Stimulated activated CD4-positive, alpha-beta T cell treated with anti-CD3 and anti-CD28 coated beads, Interleukin-2, amount 100 ng/mL, for 48 hours (primary cell): ENCODE results near the gene COL13A1.

Experiments used
- DNase-seq, 2 donors: peaks; one replicate each; pipeline ENCODE4 v3.0.0-alpha.2; 2020

The COL13A1 gene

DNA sequence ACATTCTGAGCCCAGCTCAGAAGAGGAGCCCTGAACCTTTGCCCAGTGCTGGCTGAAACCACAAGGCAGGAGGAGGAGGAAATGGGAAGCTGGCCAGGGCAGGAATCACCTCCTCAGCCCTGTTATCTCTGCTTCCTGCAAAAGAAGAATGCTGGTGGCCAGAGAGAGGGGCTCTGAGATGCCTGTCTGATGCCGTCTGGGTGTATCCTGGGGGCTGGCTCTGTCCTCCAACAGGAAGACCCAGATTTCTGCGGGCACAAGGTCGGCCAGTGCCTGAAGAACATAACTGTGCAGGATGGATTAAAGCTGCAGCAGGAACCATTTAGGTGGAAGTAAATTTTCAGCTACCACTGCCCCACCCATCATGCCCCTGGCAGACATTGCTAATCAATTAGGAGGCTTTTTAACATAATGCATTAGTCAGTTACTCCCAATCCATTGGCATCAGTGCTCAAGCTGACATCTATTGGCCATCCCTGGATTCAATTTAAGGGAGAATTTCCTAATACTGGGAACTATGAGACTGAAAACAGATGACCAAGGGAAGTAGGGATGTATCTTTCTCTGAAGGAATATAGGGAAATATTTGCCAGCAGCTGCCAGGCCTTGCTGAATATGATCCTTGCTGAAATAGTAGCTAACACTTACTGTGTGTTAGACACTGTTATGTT, 67.7 kb downstream of the COL13A1 start:
- DNase-seq: no peak

DNA sequence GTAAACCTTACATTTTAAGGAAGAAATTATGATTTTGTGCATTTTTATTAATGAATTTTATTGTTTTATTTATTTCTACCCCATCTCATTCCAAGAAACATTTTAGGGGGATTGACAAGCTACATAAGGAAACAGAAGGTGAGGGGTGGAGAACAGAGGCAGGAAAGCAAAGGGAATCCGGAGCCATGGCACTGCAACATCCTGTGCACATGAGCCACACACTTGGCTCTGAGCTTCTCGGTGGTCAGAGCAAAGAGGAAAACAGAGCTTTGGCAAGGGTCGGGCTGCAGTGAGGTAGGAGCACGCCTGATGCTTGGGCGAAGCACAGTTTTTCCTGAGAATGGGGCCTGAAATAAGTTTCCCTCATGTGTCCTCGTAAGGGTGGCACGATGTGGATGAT, 68.9 kb downstream of the COL13A1 start:
- no peak for DNase-seq

DNA sequence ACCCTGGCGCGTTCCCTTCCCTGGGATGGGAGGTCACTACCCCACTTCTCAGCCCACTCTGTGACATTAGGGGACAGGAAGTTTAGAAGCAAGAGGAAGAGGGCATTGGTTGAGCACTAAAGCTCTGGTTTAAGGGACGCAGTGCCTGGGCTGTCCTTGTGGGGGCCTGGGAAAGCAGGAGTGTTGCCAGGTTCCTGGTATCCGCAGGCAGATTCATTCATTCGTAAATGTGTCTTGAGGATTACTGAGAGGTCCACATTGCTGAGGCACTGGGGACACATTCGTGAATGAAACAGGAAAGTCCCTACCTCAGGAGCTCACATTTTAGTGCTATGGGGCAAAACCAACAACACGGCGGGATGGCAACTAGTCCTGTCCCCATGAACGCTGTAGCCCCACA, 69.4 kb downstream of the COL13A1 start:
- DNase-seq: no peak

DNA sequence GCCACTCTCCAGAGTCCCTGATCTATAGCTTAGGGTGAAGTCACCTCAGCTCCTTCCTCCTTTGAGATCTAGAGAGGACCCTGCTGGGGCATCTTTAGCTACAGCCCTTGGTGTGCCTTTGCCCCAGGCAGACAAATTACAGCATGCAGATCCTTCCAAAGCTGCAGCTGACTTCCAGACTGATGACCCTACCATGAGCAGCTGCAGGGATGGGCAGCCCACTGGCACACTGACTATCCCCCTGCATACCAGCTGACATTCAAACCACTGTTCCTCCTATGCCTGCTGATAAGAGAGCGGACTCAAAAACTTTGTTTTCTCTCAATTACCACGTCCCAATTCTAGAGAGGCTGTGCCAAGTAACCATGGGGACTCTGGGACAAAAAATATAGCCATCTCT, 70.6 kb downstream of the COL13A1 start:
- DNase-seq: no peak

DNA sequence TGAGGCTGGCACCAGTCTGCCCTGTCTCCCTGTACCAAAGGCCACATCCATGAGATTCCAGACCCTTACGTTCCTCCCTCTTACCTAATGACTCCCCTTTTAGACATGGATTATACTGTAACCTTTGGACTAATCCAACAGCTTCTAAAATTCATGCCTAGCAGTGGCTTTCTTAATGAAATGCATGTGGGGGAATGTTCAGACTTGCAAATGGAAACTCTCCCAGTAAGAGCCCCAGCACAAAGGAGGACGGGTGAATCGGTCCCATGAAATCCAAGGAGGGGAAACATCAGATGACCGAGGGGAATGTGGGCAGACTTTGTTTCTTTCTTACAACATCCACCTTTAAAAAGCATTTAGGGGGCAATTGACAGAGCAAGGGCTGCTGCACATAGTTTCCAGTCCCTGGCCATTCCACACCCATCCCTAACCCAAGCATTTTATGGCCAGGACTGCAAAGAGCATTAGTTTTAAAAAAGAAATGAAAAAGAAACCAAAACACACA, 71.5 kb downstream of the COL13A1 start:
- DNase-seq: no peak

DNA sequence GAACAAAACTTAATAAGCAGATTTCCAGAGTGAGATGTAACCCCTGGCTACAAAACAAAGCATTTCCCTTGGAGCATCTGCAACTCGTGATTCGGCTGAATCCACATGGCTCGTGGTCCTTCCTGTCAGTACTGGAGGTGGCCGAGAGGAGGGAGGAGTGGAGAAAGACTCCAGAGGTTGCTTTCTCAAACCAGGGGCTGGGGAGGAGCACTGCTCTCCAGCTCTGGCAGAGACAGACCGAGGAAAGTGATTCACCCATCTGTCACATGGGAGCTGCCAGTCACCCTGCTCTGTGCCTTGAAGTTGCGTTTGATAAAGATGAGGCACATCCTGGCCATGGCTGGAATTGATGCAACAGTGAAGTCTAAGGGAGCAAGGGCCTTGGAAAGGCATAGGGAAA, 72.7 kb downstream of the COL13A1 start:
- DNase-seq: no peak

DNA sequence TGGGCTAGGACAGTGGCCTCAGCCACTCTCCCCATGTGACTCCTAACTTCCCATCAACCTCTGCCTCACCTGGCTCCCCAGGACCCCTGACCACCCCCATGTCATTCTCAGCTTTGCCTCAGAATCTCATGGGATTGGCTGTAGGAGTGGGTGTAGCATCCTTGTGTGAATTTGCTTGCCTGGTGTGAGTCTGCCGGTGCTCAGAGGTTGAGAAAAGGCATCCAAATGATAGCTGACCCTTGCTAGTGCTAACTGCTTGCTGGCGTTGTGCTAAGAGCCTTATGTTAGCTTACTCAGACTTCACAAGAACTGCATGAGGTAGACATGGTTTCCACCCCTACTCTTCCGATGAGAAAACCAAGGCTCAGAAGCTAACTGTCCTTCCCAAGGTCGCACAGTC, 74.2 kb downstream of the COL13A1 start:
- no peak for DNase-seq

DNA sequence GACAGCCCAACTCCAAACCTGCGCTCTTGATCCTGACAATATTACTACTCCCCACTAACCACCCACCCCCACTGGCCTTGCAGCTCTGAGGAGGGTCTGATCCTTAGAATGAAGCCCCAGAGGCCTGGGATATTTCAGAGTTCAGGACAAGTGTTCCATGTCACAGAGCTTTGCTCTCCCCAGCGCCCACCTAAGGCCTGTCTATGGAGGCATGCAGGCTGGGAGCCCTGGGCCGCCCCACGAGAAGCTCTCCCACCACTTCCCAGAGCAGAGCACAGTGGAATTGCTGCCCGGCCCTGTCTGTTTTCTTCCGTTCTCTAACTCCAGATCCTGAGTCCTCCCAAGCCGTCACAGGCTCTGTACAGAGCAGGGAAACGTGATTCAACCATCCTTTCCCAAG, 74.6 kb downstream of the COL13A1 start:
- no peak for DNase-seq

DNA sequence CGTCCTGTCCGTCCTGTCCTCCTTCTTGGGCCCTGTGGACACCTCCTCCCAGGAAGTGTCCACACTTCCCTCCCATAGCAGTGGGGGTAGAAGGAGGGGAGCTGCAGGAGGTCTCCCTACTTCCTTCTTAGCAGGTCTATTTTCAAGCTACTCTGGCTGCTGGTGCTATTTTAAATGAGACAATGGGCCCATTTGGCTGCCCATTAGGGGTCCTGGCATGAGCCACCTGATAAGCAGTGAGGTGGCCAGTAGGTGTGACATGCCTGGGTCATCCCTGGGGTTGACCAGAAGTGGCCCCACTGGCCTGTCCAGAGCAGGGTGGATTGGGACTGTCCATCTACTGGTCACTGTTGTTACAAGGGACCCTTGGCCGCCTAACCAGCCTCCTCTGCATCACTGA, 75.2 kb downstream of the COL13A1 start:
- DNase-seq: no peak

DNA sequence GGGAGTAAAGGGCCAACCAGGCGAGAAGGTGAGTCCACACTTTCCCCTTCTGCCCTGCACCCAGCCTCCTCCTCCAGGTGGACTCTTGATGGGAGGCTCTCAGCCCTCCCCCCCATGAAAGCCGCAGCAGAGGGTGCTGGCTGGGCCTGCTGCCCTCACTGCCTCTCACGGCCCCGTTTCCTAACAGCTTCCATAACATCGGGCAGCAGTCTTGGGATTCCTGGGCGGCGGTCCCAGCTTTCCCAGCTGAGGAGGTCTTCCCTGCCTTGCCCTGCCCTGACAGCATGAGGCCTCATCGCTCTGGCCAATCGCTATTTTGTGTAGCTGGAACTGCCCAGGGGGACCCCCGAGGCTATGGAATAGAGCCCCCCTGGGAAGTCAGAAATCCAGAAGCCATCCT, 76.3 kb downstream of the COL13A1 start:
- DNase-seq: no peak

DNA sequence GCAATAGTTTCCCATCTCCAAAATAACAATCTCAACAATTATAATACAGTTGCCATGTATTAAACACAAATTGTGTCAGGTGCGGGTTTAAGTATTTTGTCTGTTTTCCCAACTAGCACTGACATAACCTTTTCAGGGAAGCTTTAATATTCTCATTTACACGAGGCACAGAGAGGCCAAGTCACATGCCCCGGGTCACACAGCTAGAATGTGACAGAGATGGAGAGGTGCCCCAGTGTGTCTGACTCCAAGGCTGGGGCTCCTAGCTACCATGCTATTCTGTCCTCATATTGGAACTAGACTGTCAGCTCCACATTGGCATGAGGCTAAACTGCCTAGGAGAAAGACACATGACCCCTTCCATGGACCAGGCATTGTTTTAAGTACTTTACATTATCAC, 77.2 kb downstream of the COL13A1 start:
- no peak for DNase-seq

DNA sequence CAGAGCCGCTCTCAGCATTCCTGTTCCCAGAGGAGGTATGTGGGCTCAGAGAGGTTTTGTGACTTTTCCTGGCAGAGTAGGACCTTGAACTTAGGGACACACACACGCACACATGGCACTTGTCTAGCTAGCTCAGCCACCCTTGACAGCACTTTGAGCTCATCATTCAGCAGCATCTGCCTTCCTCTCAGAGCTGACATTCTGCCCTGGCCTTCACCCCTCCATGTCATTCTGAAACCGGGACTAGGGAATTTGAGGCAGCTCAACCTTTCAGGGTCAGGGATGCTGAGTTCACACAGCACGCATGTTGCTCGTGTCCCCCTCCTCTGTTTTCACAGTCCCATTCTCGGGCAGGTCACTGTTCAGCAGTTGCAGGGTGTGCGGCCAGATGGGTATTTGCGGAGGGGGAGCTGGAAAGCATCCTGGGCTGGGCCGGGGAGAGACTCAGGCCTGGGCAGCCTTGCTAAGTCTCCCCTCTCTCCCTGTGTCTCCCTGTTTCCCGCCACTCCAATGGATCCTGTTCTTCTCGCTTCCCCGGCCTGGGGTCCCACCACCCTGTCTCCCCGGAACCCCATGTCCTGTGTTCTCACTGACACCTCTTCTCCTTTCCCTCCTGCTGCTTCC, 78.0 kb downstream of the COL13A1 start:
- no peak for DNase-seq

DNA sequence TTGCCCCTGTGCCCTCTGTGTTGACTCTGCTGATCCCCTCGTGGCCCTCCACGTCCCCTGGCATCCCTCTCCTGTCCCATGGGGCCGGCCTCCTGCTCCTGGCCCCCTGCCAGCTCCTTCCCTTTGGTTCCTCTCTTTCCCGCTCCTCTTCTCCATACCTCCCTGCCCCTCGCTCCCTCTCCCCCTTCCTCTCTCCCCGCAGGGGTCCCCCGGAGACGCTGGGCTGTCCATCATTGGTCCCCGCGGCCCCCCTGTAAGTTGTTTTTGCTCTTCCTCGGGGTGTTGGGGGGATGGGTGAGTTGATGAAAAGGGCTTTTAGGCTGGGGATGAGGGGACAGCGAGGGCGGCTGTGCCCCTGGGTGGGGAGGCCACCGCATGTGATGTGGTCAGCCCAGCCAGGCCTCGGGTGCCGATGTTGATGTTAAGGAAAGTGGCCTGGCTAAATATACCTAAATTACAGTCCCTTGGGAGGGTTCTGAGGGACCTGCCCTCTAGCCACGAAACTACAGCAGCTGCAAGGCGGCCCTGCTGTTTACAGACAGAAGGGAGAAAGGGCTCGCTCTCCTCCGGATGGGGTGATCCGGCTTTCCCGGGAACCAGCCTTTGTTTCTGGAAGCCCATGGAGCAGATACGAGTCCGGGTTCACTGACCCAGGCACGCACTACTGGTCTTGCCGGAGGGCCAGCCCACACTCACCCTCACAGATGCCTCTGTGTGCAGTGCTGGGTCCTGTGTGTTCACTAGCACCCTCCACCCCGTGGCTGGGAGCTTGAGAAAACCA, 78.8 kb downstream of the COL13A1 start:
- DNase-seq: no peak

DNA sequence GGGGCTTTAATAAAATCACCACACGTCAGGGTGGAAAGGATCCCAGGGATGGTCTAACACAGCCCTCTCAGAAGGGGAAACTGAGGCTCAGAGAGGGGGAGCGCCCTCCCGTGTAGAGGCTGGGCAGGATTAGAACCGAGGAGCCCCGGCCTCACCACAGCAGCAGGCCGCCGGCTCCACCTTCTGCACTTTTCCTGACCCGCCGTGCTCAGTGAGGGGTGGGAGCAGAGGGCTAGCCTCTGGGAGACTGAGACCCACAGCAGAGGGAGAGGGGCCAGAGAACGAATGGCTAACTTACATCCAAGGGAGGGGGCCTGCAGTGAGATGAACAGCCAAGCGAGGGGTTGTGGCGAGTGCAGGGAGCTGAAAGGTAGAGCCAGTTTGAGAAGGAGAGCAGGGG, 79.5 kb downstream of the COL13A1 start:
- no peak for DNase-seq

DNA sequence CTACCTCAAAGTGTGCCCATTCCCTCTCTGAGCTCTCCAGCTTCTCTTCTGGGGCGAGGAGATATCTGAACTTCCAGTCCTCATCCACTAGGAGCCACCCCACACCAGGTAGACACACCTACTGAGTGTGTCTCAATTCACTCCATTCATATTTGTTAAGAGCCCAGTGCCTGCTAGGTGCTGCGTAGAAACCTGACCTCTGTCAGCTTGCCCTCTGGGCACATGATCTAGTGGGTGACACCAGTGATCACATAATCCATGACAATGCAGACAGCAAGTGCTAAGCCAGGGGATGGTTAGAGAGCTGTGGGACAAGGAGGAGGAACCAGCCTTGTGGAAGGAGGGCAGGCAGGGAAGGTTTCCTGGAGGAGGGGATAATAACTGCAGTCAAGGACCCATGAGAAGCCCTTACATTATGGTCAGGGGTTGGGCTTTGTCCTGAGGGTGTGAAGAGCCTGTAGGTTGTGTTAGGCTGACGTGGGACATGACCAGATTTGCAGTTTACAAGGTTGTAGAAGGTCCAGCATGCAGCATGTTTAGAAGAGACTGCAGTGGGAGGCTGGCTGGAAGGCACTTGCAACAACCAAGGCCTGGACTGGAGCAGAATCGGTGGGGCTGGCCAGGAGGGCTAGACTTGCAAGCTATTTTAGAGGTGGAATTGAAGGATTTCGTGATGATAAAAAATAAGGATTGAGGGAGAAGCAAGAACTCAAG, 81.8 kb downstream of the COL13A1 start:
- DNase-seq: no peak

DNA sequence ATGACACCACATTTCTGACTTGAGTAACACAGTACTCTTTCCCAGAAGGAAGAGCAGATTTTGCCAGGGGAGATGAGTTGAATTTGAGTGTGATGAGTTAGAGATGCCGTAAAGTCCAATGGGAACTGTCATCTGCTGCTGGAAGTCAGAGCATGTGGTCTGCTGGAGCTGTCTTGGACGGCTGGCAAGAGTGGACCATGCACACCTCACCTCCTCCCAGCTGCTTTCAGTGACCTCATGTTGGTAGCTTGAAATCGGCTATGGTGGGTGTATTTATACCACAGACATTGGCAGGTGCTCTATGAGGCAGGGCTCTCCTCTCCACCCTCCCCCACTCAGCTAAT, 82.3 kb downstream of the COL13A1 start:
- DNase-seq: no peak

DNA sequence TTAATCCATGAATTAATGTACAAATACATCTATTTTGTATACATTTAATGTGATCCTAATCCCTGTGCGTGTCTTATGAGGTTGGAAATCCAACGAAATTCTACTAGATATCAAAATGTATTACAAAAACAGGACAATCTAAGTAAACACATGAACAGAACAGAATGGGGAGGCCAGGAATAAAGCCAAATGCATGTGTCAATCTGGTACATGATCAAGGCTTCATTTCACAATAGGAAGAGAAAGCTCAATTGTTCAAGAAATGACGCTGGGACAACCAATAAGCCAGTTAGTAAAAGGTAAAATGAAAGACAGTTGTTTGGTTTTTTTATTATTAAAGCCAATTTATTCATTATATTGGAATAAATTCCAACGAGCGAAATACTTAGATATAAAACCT, 83.0 kb downstream of the COL13A1 start:
- DNase-seq: no peak

DNA sequence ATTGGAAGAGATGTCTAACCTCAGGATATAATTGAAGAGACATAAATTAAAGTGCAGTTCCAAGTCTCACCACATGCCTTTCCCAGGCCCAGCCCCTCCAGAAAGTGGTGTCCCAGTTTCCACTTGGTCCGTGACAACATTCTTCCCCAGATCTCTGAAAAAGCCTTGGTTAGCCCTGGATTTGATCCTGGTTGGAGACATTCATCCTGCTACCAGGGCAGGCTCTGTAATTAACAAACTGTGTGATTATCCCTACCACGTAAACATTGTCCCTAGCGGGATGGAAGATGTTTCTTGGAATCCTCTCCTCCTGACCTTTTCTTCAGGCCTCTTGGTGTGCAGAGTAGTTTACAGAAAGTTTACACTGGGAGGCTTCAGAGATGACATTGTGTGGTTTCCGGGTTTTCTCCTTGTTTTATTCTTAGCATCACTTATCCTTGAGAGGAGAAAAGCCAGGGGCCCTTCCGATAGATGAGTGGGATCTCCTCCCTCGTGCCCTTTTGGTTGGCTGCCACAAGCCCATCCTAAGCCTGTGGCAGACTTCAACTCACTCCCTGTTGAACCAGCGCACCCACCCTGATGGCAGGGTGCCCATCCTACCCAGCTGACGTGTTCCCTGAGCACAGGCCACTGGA, 83.8 kb downstream of the COL13A1 start:
- no peak for DNase-seq

DNA sequence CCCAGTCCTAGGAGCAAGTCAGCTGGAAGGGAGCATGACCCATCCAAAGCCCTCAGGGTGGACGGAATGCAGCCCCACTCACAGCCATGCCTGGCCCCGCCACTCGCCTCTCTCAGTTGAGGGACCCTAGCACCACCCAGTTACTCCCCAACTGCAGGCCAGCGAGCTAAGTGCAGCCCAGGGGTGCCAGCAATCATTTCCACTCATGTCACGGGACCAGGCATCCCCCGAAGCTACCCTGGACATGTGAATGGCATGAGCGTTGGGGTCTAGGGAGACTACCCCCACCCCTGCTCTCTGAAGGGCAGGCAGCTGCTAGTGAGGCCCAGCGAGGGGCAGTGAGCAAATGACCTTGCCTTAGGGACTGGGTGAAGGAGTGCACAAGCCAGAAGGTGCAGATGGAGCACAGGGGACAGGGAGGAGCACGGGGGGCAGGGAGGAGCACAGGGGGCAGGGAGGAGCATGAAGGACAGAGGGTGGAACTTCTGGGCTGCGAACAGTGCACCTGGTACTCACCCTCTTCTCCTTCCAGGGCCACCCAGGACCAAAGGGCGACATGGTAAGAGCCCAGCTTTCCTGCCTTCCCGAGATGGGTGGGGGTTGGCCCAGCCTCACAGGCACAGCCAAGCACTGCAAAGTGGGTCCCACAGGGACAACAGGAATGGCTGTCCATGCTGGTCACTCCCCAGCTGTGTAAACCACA, 87.3 kb downstream of the COL13A1 start:
- no peak for DNase-seq

DNA sequence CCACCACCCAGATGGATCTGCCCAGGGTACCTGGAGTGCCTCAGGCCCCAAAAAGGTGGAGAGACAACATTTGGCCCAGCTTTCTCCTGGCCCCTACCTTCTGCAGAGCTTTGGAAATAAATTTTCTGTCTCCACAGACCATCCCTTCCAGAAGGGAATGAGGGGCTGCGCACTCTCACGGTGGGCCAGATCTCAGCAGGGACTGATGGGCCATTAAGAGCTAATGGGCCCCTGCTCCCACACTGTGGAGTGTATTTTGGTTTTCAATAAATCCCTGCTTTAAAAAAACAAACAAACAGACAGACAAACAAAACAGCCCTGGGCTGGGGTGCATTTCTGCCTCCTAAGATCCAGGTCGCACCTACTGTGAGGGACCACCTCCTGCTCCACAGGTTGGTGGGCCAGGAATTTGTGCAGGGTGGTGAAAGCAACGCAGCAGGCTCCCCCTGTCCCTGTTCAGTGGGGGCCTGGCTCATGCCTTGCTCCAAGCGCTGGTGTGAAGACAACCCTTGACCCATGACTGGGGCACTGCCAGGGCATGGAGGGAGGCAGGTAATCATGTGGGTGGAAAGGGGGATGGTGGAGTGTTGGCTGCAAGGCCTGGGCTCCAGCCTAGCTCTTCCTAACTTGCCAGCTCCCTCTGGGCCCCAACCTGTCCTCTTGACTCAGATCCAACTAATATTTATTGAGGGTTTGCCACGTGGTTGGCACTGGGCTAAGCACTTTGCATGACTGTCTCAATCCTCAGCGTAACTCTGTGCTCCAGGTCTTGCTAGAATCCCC, 88.5 kb downstream of the COL13A1 start:
- no peak for DNase-seq

DNA sequence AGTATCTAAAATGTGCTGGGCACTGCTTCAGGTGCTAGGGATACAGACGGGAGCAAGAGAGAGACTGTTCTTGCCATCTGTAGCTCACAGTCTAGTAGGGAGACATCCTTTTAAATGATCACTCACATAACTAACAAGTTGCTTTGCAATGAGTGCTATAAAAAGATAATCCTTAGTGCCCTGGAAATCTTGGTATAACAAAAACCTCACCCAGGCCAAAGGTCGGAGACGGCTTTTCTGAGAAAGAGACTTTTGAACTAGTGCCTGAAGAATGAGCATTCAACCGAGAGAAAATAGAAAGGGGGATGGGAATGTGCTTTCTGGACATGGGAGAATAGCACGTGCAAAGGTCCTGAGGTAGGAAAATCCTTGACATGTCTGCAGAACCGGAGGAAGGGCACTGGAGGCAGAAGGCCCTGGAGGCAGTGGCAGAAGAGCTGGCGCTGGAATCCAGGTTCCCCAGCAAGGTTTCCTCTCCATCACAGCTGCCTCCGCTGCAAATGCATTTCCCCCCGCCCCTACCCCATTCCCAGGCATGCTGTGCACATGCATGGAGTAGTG, 89.4 kb downstream of the COL13A1 start:
- no peak for DNase-seq
